GM13977 (cell line): ENCODE data around the gene ARHGAP22.

Experiments used
- DNase-seq: peaks from one replicate; pipeline ENCODE4 v3.0.0; 2012; ENCODE audit warnings: low spot score
- in situ Hi-C: fragments of 300-500 bp; cut with MboI; formaldehyde crosslinking; loops from one replicate; pipeline ENCODE4 v1.12.0; 2022; ENCODE audit warnings: low sequenced_read_pairs, low pct_unique_long_range_greater_than_20kb, mixed read lengths, inconsistent platforms; ENCODE audit not compliant: unreplicated experiment
- TF ChIP-seq, protein P1 (sequence below): IDR thresholded peaks from 2 replicates; pipeline ENCODE4 v1.5.1; 2012; ENCODE audit warnings: mild to moderate bottlenecking, control low read depth; ENCODE audit not compliant: insufficient read depth; ENCODE audit errors: extremely low read depth, missing control alignments

ARHGAP22 gene

DNA sequence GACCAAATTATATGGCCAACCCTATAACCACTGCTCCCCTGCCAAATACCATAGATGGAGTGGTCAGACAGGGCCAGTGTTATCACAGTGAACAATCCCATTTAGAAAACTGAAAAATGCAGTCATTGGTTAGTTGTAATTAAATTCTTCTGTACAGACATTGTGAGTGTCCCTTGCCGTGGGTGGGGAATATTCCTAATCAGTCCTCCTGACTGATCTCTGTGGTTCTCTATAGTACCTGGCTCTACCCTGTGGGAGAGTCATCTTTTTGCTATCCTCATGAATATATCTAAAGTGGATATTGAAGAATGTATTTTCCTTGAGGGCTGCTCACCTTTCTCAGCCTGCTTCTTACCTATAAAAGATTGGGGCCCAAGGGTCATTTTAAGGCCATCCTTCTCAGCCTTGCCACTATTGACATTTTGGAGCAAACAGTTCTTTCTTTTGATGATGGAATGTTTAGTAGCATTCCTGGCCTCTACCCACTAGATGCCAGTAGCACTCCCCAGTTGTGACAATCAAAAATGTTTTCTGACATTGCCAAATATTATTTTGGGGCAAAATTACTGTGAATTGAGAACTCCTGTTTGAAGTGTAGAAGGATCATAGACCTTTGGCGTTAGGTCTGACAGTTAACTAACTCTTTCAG lies 188.2 kb downstream of the ARHGAP22 start:
- TF ChIP-seq, protein P1, sequence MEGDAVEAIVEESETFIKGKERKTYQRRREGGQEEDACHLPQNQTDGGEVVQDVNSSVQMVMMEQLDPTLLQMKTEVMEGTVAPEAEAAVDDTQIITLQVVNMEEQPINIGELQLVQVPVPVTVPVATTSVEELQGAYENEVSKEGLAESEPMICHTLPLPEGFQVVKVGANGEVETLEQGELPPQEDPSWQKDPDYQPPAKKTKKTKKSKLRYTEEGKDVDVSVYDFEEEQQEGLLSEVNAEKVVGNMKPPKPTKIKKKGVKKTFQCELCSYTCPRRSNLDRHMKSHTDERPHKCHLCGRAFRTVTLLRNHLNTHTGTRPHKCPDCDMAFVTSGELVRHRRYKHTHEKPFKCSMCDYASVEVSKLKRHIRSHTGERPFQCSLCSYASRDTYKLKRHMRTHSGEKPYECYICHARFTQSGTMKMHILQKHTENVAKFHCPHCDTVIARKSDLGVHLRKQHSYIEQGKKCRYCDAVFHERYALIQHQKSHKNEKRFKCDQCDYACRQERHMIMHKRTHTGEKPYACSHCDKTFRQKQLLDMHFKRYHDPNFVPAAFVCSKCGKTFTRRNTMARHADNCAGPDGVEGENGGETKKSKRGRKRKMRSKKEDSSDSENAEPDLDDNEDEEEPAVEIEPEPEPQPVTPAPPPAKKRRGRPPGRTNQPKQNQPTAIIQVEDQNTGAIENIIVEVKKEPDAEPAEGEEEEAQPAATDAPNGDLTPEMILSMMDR, result no peak
- in situ Hi-C loops, result no loop called here

DNA sequence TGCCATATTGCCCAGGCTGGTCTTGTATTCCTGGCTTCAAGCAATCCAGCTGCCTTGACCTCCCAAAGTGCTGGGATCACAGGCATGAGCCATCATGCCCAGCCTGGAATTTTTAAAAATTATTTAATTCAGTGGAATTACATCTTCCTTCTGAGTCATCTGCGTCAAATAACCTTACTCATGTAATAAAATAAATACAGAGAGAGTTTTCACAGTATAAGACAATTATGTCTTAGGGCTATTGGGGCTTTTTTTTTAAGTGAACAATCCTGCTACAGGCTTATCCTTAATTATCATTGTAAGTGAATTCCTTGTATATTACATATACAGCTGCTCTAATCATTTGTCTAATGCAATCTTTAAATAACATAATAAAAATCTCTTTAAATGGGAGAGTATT lies 190.1 kb downstream of the ARHGAP22 start:
- TF ChIP-seq, protein P1, result no peak
- in situ Hi-C loops, result no loop called here
- DNase-seq, result no peak

More for the DNA sequence above, 188.2 kb downstream of the ARHGAP22 start:
- DNase-seq, result no peak

DNA sequence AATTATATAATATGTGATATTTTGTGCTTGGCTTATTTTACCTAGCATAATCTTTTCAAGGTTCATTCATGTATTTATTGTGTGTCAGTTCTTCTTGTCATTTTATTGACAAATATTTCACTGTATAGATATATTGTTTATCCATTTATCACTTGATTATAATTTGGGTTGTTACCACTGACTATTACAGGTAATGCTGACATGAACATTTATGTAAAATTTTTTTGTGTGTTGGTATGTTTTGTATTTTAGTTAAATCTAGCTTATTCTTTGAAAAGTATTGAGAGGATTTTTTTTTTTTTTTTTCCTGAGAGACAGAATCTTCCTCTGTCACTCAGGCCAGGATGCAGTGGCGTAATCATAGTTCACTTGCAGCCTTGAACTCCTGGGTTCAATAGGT lies 190.7 kb downstream of the ARHGAP22 start:
- TF ChIP-seq, protein P1, result no peak
- DNase-seq, result no peak
- in situ Hi-C loops, result no loop called here

DNA sequence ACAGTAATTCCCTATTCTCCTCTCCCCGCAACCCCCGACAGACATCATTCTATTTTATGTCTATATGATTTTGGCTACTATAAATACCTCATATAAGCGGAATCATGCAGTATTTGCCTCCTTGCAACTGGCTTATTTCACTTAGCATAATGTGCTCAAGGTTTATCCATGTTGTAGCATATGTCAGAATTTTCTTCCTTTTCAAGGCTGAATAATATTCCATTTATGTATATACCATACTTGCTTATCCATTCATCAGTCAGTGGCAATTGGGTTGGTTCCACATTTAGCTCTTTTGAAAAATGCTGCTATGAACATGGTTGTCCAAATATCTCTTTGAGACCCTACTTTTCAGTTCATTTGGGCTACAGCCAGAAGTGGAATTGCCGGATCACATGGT lies 191.9 kb downstream of the ARHGAP22 start:
- no peak for DNase-seq
- TF ChIP-seq, protein P1, result no peak
- in situ Hi-C loops, result no loop called here

DNA sequence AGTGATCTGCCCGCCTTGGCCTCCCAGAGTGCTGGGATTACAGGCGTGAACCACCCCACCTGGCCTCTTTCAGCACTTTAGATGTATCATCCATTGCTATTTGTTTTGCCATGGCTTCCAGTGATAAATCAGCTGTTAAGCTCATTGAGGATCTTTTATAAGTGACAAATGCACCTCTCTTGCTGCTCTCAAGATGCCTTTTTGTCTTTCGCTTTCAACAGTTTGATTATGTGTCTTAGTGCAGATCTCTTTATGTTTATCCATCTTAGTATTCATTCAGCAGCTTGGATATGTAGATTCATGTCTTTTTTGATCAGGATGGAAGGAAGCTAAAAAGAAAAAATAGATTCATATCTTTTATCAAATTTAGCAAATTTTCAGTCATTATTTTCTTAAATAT lies 192.8 kb downstream of the ARHGAP22 start:
- in situ Hi-C loops, result no loop called here
- TF ChIP-seq, protein P1, result no peak
- no peak for DNase-seq

DNA sequence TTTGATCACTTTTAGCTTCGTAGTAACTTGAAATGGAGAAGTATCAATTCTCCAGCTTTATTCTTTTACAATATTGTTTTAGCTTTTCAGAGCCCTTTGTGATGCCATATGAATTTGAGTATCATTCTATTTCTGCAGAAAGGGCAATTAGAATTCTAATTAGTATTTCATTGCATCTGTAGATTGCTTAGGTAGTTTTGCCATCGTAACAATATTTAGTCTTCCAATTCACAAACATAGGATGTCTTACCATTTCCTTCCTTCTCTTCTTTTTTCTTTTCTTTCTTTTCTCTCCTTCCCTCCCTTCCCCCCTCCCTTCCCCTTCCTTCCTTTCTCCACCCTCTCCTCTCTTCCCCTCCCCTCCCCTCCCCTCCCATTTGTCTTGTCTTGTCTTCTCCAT lies 193.4 kb downstream of the ARHGAP22 start:
- in situ Hi-C loops, result no loop called here
- TF ChIP-seq, protein P1, result no peak
- DNase-seq, result no peak
